ENCODE measurements around the gene GPRC5A.

Gene GPRC5A

DNA sequence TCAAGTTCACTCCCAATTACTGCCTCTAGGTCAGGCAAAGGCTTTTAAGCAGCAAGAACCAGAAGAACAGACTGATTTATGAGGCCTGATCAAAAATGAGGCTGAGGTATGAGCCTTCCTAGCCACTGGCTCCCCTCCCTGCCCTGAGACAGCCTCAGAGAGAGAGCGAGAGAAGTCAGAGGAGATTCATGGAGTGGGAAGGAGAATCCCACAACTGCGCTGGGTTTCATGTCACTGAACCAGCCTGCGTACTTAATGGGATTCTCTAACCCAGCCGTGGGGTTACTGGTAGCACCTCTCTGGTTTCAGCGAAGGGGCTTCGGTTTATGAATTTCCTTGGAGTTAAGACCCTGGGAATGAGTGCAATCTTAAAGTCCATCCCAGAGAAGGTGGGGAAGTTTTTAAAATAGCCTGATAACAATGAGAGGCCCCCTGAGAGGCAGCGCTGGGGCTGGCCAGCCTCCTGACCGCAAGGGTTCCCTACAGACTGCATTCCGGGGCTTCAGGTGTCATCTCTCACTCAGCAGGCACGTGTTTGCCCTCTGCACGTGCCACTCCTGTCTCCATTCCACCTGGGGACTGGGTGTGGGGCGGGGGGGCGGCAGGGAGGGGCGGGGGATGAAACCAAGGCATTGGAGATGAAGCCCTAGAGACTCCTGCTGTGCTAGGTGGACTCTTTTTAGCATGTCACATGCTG lies 6.1 kb upstream of the GPRC5A start (continued):
- no peak for TF ChIP-seq ZNF274 (IDR thresholded peaks at IDR 0.05; ENCODE audit: low read length)
- no peak for TF ChIP-seq ZNF274 (tag by site-specific recombination; IDR thresholded peaks at IDR 0.05; ENCODE audit: borderline replicate concordance)
- TF ChIP-seq KLF9 (tag by site-specific recombination; IDR thresholded peaks at IDR 0.05; ENCODE audit: low read depth) = no peak
- TF ChIP-seq ZSCAN16 (tag by site-specific recombination; IDR thresholded peaks at IDR 0.05) = no peak
- TF ChIP-seq GLI4 (tag by site-specific recombination; IDR thresholded peaks at IDR 0.05) = no peak
- TF ChIP-seq ZBTB20 (tag by site-specific recombination; IDR thresholded peaks at IDR 0.05) = peak; percentile 28; the same call in 1 of the 2 replicates
- no peak for TF ChIP-seq ZNF146 (tag by site-specific recombination; IDR thresholded peaks at IDR 0.05)
- TF ChIP-seq ZNF121 (tag by site-specific recombination; IDR thresholded peaks at IDR 0.05) = no peak
- no peak for TF ChIP-seq ZNF558 (tag by site-specific recombination; IDR thresholded peaks at IDR 0.05)
- TF ChIP-seq ZNF350 (tag by site-specific recombination; IDR thresholded peaks at IDR 0.05) = no peak
- TF ChIP-seq ZNF629 (tag by site-specific recombination; IDR thresholded peaks at IDR 0.05) = no peak
- TF ChIP-seq, protein P1, sequence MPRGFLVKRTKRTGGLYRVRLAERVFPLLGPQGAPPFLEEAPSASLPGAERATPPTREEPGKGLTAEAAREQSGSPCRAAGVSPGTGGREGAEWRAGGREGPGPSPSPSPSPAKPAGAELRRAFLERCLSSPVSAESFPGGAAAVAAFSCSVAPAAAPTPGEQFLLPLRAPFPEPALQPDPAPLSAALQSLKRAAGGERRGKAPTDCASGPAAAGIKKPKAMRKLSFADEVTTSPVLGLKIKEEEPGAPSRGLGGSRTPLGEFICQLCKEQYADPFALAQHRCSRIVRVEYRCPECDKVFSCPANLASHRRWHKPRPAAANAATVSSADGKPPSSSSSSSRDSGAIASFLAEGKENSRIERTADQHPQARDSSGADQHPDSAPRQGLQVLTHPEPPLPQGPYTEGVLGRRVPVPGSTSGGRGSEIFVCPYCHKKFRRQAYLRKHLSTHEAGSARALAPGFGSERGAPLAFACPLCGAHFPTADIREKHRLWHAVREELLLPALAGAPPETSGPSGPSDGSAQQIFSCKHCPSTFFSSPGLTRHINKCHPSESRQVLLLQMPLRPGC (tag by site-specific recombination; IDR thresholded peaks at IDR 0.05) = no peak
- no peak for TF ChIP-seq HOXD13 (CRISPR knock-in tag; IDR thresholded peaks at IDR 0.05; ENCODE audit: borderline replicate concordance)
- TF ChIP-seq, protein P2, sequence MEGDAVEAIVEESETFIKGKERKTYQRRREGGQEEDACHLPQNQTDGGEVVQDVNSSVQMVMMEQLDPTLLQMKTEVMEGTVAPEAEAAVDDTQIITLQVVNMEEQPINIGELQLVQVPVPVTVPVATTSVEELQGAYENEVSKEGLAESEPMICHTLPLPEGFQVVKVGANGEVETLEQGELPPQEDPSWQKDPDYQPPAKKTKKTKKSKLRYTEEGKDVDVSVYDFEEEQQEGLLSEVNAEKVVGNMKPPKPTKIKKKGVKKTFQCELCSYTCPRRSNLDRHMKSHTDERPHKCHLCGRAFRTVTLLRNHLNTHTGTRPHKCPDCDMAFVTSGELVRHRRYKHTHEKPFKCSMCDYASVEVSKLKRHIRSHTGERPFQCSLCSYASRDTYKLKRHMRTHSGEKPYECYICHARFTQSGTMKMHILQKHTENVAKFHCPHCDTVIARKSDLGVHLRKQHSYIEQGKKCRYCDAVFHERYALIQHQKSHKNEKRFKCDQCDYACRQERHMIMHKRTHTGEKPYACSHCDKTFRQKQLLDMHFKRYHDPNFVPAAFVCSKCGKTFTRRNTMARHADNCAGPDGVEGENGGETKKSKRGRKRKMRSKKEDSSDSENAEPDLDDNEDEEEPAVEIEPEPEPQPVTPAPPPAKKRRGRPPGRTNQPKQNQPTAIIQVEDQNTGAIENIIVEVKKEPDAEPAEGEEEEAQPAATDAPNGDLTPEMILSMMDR (tag by site-specific recombination; IDR thresholded peaks at IDR 0.05) = no peak
- no peak for TF ChIP-seq OSR2 (tag by site-specific recombination; IDR thresholded peaks at IDR 0.05)
- TF ChIP-seq, protein P3, sequence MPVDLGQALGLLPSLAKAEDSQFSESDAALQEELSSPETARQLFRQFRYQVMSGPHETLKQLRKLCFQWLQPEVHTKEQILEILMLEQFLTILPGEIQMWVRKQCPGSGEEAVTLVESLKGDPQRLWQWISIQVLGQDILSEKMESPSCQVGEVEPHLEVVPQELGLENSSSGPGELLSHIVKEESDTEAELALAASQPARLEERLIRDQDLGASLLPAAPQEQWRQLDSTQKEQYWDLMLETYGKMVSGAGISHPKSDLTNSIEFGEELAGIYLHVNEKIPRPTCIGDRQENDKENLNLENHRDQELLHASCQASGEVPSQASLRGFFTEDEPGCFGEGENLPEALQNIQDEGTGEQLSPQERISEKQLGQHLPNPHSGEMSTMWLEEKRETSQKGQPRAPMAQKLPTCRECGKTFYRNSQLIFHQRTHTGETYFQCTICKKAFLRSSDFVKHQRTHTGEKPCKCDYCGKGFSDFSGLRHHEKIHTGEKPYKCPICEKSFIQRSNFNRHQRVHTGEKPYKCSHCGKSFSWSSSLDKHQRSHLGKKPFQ (tag by site-specific recombination; IDR thresholded peaks at IDR 0.05) = no peak
- no peak for TF ChIP-seq ZNF623 (tag by site-specific recombination; IDR thresholded peaks at IDR 0.05)
- no peak for TF ChIP-seq ZNF585B (tag by site-specific recombination; IDR thresholded peaks at IDR 0.05)
- TF ChIP-seq ZNF707 (tag by site-specific recombination; IDR thresholded peaks at IDR 0.05) = no peak
- TF ChIP-seq IKZF3 (tag by site-specific recombination; IDR thresholded peaks at IDR 0.05) = peak; percentile 46; the same call in 1 of the 2 replicates
- TF ChIP-seq ZNF433 (tag by site-specific recombination; IDR thresholded peaks at IDR 0.05; ENCODE audit: low read depth) = no peak
- no peak for TF ChIP-seq ZBTB8A (tag by site-specific recombination; IDR thresholded peaks at IDR 0.05)

DNA sequence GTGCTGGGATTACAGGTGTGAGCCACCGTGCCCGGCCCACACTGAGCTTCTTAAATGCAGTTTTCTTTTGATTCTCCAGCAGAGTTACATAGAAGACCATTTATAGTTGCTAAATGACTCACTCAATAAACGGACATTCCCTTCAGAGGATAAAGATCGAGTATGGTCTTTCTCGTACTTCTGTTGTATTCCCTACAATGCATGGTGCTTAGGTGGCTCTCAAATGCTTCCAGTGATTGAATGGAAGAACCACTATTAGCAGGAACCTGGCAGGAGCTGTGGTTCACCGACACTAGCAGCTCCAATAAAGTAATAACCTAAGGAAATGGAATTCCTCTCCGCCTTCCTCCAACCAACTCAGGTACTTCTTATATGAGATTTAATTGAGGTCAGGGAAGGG lies 3.9 kb upstream of the GPRC5A start:
- ChIA-PET CTCF (interaction anchor here (1.0 to 2.3 kb wide), 2 partner anchors 14 to 50 kb away, joined by 4 to 10 read pairs; no protein-coding TSS in a partner anchor), POLR2A (interaction anchor here (0.7 to 1.3 kb wide), 3 partner anchors 9 to 68 kb away, joined by 3 to 4 read pairs (median 3); no protein-coding TSS in a partner anchor)
- H3K36me3 ChIP-seq (ENCODE audit: control insufficient read depth in 2 of 2, insufficient read depth in 1 of 2, low read length in 2 of 2) = no peaks in the 10 kb centered on the region
- TF ChIP-seq ZNF560 (tag by site-specific recombination; IDR thresholded peaks at IDR 0.05; ENCODE audit: borderline replicate concordance) = no peak
- TF ChIP-seq EGR2 (tag by site-specific recombination; IDR thresholded peaks at IDR 0.05; ENCODE audit: low read depth) = no peak
- TF ChIP-seq, protein P4, sequence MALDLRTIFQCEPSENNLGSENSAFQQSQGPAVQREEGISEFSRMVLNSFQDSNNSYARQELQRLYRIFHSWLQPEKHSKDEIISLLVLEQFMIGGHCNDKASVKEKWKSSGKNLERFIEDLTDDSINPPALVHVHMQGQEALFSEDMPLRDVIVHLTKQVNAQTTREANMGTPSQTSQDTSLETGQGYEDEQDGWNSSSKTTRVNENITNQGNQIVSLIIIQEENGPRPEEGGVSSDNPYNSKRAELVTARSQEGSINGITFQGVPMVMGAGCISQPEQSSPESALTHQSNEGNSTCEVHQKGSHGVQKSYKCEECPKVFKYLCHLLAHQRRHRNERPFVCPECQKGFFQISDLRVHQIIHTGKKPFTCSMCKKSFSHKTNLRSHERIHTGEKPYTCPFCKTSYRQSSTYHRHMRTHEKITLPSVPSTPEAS (tag by site-specific recombination; IDR thresholded peaks at IDR 0.05) = no peak
- TF ChIP-seq SALL2 (tag by site-specific recombination; IDR thresholded peaks at IDR 0.05; ENCODE audit: borderline replicate concordance) = no peak
- TF ChIP-seq ZNF791 (tag by site-specific recombination; IDR thresholded peaks at IDR 0.05) = no peak
- TF ChIP-seq, protein P5, sequence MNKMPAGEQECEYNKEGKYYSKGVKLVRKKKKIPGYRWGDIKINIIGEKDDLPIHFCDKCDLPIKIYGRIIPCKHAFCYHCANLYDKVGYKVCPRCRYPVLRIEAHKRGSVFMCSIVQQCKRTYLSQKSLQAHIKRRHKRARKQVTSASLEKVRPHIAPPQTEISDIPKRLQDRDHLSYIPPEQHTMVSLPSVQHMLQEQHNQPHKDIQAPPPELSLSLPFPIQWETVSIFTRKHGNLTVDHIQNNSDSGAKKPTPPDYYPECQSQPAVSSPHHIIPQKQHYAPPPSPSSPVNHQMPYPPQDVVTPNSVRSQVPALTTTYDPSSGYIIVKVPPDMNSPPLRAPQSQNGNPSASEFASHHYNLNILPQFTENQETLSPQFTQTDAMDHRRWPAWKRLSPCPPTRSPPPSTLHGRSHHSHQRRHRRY (tag by site-specific recombination; IDR thresholded peaks at IDR 0.05) = no peak
- no peak for TF ChIP-seq ZBTB7A (tag by site-specific recombination; IDR thresholded peaks at IDR 0.05; ENCODE audit: low read depth)
- H3K9me3 ChIP-seq (ENCODE audit: control insufficient read depth, insufficient read depth, low read depth, low read length) = no peaks in the 10 kb centered on the region
- H3K27ac ChIP-seq (ENCODE audit: extremely low read depth, low read depth, low read length) = no peak overlapping the region
- H3K4me1 ChIP-seq (ENCODE audit: control insufficient read depth, insufficient read depth, low read length) = peaks cover 24% of the 10 kb centered on the region
- H3K4me3 ChIP-seq (ENCODE audit: low read depth, low read length) = no peak overlapping the region

Data from HEK293 (cell line).